Sciatic nerve (tissue), 2 donors: ENCODE data around the gene PEPD. TPM values are rescaled to one million over a fixed set of nuclear protein-coding genes. Genes with fewer than 3 reads are reported as not detected.
"Not testable (repeated sequence)": the region's sequence is repeated elsewhere in the genome, so short reads cannot be mapped to it uniquely, and the experiment has no call there.

ENCODE experiments used
- ATAC-seq: fragments of 200-7000 bp; cut with Tn5 transposase; one replicate; pipeline ENCODE4 v1.9.1; 2020; ENCODE audit warnings: mild to moderate bottlenecking, moderate library complexity
- DNase-seq: peaks from one replicate; pipeline ENCODE4 v3.0.0-alpha.2; 2020; ENCODE audit warnings: low spot score
- intact Hi-C: fragments of 100-400 bp; cut with DNase I; formaldehyde crosslinking; loops from one replicate; pipeline ENCODE4 v1.14.2; 2022
- total RNA-seq: library from RNA; stranded (reverse); fragmentation: NEBNext Ultra II Directional; extraction: Animal tissue kit (Norgen Biotek cat#: 25700); gene quantifications from one replicate; pipeline ENCODE4 v1.2.1, GENCODE V29; 2021
- donor health status: DM: no; HTN: no; CAD: no.
- donor health status: DM: no; HTN: no; CAD: no.

Gene PEPD
- total RNA-seq, 1 donor from 2014 or later, result 62.8 TPM

GRCh38 chr19:33486936-33487811, 34.4 kb downstream of the PEPD start:
- DNase-seq (peak; percentile 39), ATAC-seq (no peak)
- intact Hi-C loops, result no loop called here

GRCh38 chr19:33486407-33486806, 35.2 kb downstream of the PEPD start:
- ATAC-seq, result no peak
- intact Hi-C loops, result no loop called here
- DNase-seq, result peak; percentile 43

- intact Hi-C loops, result no loop called here
- no peak for ATAC-seq
- DNase-seq, result no peak
Measured at GRCh38 chr19:33484226-33484774, 37.3 kb downstream of the PEPD start.

- intact Hi-C loops, result no loop called here
- no peak for ATAC-seq
- DNase-seq, result no peak
Measured at GRCh38 chr19:33482476-33482875, 39.1 kb downstream of the PEPD start.

DNA sequence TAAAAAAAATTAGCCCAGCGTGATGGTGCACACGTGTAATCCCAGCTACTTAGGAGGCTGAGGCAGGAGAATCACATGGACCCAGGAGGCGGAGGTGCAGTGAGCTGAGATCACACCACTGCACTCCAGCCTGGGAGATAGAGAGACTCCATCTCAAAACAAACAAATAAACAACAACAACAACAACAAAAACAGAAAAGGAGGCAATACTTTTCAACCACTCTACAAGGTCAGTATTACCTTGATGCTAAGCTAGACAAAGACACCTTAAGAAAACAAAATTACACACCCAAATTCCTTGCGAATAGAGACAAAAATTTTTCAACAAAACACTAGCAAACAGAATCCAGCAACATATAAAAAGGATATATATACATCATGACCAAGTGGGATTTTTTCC, 39.7 kb downstream of the PEPD start:
- ATAC-seq (no peak), DNase-seq (no peak)

DNA sequence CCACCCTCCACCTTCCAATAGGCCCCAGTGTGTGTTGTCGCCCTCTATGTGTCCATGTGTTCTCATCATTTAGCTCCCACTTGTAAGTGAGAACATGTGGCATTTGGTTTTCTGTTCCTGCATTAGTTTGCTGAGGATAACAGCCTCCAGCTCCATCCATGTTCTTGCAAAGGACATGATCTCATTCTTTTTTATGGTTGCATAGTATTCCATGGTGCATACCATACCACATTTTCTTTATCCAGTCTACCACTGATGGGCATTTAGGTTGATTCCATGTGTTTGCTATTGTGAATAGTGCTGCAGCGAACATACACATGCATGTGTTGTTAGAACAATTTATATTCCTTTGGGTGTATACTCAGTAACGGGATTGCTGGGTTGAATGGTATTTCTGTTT, 42.0 kb downstream of the PEPD start:
- intact Hi-C loops, DNase-seq, ATAC-seq: not testable (repeated sequence)

More for the DNA sequence above, 39.7 kb downstream of the PEPD start:
- intact Hi-C loops, result no loop called here

- no peak for DNase-seq
- intact Hi-C loops, result no loop called here
- ATAC-seq, result no peak
Measured at GRCh38 chr19:33477781-33478180, 43.8 kb downstream of the PEPD start.

DNA sequence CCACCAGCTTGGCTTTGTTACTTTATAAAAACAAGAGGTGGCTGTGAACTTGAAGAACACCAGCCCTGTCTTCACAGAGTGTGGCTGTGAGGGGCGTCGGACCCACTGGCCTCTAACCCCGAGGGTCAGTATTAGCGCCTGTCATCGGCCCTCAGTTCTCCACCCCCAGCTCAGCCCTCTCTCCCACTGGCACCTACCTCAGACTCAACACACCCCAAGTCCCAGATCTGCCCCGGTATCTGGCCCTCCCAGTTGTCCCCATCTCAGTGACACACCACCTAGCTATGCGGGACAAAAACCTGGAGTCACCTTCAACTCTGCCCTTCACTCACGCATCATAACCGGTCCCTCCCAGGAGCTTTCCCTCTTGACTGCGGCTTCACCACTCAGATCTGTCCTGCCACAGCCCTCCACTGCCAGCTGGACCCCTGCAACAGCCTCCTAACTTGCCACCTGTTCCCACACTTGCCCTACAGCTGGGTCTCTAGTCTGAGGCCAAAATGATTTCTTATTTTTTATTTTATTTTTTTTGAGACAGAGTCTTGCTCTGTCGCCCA, 45.4 kb downstream of the PEPD start:
- ATAC-seq, result no peak
- DNase-seq, result peak; percentile 30
- intact Hi-C loops, result no loop called here

DNA sequence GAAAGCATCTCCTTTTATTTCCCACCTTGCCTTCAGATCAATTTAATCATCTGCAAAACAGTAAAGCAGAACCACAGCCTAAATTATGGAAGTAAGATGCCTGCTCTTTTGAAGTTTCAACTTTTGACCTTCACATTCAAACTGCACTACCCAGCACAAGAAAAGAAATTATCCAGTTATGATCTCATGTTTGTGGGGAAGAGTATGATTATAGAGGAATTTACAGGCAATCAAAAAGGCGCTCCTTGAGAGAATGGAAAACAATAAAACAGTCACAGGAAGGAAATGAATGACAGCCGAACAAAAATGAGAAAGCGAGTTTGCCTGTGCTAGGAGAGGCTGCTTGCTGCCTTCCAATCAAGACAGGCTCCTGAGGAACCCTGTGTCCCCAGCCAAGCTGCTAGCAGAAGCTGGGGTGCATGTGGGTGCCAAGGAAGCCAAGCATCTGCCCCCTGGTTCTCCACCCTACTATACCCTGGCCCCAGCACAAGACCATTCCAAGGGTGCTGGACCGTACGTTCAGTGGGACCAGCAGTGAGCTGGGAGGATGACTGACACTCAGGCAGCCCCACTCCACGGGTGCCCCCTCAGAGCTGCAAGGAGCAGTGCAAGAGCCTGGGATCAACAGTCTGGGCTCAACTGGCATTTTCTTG, 47.8 kb downstream of the PEPD start:
- DNase-seq (peak; percentile 27), ATAC-seq (no peak)
- intact Hi-C loops, result no loop called here

DNA sequence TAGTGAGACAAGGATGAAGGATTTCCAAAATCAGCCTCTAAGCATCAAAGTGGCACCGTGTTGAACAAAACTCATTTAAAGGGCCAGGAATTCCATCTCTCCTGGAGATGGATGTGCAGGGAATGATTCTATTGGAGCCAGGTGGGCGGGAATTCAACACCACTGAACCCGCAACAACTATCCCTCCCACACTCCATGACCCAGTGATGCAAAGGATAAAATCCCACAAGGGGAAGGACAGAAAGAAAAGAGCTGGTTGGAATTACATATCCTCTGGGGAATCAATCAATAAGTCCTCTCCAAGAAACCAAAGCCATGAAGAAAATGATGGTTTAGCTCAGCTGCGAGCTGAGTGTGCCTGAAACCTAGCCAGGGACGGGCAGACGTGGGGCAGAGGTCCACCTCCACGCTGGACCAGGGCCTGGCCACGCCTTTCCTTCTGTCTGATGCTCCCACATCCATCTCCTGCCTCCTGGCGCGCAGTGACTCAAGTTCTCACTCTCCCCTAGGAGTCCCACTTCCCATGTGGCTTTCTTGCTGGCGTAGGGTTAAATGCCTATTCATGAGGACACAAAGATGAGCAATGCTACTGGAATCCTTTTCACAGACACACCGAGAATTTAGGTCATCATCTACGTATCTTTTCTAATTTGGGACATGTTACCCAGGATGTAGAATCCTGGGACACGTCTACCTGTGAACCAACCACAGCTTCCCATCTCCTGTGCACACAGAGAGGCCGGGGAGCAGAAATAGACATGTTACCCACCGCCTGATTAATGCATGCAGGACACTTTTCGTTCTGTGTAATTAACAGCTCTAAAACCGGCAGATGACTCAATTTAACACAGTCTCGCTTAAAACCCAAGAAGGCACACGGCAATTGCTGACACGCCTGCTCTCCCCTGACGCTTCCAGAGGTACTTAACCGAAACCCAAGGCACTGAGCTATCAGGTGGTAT, 48.6 kb downstream of the PEPD start:
- intact Hi-C loops, result no loop called here
- no peak for ATAC-seq
- DNase-seq, result peak; percentile 42

- no peak for ATAC-seq
- DNase-seq, result peak; percentile 21
- intact Hi-C loops, result no loop called here
Measured at GRCh38 chr19:33472226-33472625, 49.4 kb downstream of the PEPD start.

DNA sequence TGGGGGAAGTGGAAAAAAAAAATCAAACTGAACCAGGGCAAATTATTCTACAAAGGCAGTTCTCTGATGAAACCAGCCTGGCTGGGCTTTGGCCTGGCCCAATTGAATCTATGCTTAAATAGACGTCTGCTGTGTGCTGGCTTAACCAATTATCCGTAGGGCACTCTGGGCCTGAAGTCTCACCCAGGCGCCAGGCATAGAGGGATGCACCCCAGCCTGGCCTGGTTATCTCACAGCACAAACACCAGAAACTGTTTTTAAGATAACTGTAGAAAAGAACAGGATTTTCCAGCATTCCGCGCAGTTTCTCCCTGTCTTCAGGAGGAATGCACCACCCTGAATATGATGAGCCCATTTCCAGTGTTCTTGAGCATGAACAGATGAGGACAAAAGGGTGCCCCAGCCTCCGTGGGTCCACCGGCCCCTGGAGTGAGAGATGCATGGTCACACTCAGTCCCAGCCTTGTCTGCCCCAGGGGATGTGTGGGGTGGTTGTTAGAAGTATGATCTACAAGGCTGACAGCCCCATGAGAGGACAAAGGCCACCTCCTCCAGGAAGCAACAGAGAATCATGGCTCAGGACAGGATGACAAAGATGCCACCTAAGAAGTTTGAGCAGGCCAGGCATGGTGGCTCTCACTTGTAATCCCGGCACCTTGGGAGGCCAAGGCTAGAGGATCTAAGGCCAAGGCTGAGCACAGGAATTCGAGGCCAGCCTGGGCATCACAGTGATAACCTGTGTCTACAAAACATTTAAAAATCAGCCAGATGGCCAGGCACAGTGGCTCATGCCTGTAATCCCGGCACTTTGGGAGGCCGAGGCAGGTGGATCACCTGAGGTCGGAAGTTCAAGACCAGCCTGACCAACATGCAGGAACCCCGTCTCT, 50.2 kb downstream of the PEPD start:
- intact Hi-C loops, result no loop called here
- ATAC-seq (no peak), DNase-seq (peak; percentile 18)

- DNase-seq, result peak; percentile 17
- ATAC-seq, result no peak
- intact Hi-C loops, result no loop called here
Measured at GRCh38 chr19:33470686-33471085, 50.9 kb downstream of the PEPD start.

GRCh38 chr19:33470040-33470330, 51.6 kb downstream of the PEPD start:
- intact Hi-C loops, result no loop called here
- peak; percentile 27 for DNase-seq
- no peak for ATAC-seq

- intact Hi-C loops, result no loop called here
- DNase-seq, result peak; percentile 33
- ATAC-seq, result no peak
Measured at GRCh38 chr19:33469171-33470039, 52.2 kb downstream of the PEPD start.

DNA sequence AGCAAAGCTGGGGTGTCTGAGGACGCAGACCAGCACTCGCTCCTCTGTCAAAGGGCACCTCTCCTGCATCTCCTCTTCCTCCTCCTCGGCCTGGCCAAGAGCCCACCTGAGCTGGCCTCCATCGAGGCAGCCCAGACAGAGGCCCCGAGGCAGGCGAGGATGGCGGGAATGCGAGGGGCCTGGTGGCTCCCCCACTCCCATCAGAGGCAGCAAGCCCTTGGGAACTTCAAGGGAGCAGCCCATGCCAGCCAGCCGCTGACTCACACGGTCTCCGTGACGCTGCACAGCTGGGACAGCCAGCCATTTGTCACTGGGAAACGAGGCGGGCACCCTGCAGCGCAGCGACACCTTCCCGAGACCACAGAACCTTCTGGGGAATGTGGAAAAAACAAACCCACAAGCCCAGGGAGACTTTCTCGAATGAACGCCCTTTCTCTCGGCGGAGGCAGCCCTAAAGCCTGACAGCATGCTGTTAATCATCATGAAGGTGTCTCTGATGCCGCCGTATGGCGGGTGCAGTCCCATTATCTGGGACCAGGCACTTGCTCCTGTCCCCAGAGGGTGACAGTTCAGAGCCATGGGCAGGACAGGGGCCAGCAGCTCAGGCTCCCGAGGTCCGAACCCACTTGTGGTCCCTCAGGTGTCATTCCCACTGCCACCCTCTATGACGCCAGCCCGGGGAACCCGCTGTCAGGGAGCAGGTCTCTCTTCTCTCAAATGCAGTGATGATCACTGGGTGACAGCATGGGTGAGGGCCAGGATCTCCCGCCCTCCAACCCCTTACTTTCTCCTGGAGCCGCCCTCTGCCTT, 53.0 kb downstream of the PEPD start:
- DNase-seq (peak; percentile 51), ATAC-seq (no peak)
- intact Hi-C loops, result no loop called here
